Measurements from ENCODE around the gene LIPK.
"Not testable (repeated sequence)": the region's sequence is repeated elsewhere in the genome, so short reads cannot be mapped to it uniquely, and the experiment has no call there.

LIPK gene

DNA sequence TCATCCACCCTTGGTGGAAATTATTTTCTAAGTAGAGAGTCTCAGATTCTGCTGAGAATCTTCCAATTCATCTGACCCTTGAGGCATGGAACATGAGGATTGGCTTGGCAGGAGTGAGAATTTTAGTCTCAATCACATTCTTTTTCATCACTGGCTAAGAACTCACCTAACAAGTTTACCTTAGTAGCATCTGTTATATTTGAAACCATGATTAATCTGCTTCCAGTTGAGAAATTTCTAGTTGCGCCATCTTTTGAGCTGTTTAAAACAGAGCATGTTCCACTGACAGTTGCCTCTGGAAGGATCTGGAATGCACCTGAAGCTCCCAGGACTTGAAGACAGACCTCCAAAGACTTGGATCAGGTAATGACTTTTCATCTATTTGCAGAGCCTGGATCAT is at the start of gene LIPK:
Gene LIPK (plus strand): TSS at position 292 of the 400 bp plus-strand sequence. CDS start 18,295 bp downstream, outside the sequence.
- DNase-seq: no peak

DNA sequence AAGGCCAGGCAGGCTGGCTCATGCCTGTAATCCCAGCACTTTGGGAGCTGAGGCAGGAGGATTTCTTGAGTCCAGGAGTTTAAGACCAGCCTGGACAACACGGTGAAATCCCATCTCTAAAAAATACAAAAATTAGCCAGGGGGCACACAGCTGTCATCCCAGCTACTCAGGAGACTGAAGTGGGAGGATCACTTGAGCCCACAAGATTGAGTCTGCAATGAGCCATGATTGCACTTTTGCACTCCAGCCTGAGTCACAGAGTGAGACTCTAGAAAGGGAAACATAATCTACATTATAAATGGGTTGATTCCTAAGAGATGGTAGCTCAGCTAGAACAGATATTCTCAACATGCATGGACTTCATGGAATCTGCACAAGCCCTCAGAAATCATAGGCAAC is 48.1 kb upstream of the LIPK start:
- DNase-seq: no peak

DNA sequence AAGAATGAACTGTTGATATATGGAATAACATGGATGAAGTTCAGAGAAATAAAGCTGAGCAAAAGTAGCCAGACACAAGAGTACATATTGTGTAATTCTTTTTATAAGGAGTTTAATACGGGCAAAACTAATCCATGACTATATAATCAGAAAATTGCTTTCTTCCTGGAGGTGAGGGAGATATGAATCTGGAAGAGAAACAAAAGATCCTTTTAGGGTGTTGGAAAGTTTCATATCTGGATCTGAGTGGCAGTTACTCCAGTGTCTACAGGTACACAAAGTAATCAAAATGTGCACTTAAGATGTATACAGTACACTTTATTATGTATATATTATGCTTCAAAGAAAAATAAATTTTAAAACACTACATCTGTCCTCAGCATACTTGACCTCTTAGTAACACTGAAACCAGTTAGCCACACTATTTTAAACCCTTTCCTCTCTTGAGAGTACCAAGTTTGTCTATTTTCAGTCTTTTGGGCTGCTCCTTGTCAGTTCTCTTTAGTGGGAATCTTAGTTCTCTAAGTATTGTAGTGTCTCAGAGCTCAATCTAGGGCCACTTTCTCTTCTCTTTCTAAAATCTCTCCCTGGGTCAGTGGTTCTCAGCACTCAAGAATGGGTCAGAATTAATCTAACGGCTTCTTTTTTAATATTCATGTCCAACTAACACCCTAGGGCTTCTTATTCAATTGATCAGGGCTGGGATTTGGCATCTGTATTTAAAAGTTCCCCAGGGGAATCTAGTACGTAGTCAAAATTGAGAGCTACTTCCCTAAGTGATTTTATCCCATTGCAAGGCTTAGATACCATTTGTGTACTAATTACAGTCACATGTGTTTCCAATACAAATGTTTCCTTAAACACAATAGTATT is 46.1 kb upstream of the LIPK start:
- DNase-seq: no peak

GRCh38 chr10:88660598-88660884 is 45.5 kb upstream of the LIPK start:
- DNase-seq: no peak

- no peak for DNase-seq
Observed at GRCh38 chr10:88661018-88661417, 45.0 kb upstream of the LIPK start.

GRCh38 chr10:88661577-88661976 is 44.5 kb upstream of the LIPK start:
- DNase-seq: no peak

GRCh38 chr10:88663153-88663552 is 42.9 kb upstream of the LIPK start:
- DNase-seq: not testable (repeated sequence)

GRCh38 chr10:88664142-88664541 is 41.9 kb upstream of the LIPK start, which contains the start of gene LIPF:
Gene LIPF, plus strand, starts transcription at chr10:88664442. Its CDS starts 2,856 bp downstream, at chr10:88667298.
- no peak for DNase-seq

DNA sequence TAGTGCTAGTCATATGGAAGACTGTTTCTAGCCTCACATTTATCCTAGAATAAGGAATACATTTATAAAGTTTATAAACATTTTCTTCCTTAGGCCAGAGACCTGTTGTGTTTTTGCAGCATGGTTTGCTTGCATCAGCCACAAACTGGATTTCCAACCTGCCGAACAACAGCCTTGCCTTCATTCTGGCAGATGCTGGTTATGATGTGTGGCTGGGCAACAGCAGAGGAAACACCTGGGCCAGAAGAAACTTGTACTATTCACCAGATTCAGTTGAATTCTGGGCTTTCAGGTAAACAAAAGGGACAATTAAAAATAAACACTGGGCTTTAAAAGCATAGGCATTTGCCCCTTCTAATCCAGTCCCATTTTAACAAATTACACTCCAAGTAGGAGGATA is 37.6 kb upstream of the LIPK start:
- DNase-seq: no peak

DNA sequence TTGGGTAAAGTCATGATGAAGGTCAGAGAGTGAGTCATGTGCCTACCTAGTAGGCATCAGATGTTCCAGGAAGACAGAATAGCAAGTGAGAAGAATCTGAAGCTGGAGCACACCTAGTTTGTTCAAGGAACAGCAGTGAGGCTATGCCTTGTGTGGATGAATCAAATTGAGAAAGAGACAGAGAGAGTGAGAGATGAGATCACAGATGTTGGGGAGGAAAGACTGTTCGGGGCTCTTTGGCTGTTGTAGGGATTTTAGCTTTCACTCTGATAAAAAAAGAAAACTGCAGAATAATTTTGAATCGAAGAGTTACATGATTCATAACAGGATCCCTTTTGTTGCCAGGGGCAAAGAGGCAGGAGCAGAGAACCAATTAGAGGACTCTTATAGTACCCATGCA is 35.6 kb upstream of the LIPK start:
- DNase-seq: no peak

DNA sequence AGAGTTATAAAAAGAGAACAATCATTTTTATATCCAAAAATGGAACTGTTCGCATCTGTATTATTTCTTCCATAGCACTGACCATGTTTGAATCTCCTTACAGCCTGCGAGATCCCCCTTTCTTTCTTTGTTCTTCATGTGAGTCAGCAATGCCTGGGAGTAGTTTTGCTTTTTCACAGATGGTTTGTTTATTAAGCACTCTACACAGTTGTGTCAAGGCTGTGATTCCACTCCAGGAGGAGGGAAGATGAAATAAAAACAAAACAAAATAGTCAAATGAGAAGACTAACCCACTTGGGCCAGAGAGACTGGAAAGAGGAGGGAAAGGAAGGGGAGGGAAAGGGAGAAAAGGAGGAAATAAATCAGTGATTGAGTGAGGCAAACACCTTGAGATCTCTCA is 34.0 kb upstream of the LIPK start:
- no peak for DNase-seq

DNA sequence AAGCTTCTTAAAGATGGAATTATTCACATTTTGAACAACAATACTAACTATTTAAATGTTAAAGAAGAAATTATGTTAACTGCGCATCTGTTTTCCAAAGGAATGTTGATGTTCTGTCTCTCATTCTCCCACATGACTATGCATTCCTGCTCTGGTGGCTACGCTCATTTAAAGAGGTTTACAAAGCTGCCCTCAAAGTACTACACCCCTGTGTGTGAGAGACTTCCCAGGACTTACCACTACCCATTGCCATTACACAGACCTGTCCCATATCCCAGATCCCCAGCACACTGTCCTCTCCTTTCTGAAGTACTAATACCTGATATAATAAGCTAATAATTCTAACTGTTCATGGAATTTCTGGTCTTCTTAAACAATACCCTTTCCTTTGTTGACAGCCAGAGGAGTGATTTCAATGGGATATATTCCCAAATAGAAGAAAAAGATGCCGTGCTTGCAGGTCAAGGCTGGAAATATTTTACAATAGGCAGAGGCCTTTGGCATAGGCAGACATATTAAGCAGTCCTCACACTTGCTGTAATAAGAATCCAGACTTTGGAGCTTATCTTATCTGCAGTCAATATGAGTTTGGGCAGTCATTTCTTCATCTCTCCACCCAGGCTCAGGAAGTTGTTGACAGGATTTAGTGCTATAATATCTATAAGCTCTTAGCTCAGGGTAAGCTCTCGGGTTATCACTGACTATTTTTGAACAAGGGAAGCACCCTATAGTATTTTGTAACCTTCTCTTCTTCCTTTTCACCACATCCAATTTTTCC is 29.6 kb upstream of the LIPK start:
- DNase-seq: peak; percentile 2

GRCh38 chr10:88680958-88681357 is 25.1 kb upstream of the LIPK start:
- DNase-seq: no peak

GRCh38 chr10:88682491-88682890 is 23.6 kb upstream of the LIPK start:
- DNase-seq: no peak

- DNase-seq: peak; percentile 34
Observed at GRCh38 chr10:88687853-88688467, 18.1 kb upstream of the LIPK start.

DNA sequence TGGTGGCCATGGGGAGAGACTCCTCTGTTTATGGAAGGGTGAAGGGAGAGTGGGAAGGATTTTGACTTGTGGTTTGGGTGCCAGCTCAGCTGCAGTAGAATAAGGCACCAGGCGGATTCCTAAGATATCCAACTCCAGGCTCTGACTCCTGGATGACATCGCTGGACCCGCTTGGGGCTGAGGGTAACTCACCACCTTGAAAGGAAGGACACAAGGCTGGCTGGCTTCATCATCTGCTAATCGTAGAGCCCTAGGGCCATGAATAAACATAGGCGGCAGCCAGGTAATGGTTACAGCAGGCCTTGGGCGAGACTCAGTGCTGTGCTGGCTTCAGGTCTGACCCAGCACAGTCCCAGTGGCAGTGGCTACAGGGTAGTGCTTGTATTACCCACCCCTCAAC is 16.7 kb upstream of the LIPK start:
- DNase-seq: no peak

GRCh38 chr10:88693392-88694020 is 12.5 kb upstream of the LIPK start:
- peak; percentile 14 for DNase-seq

- DNase-seq: no peak
Observed at GRCh38 chr10:88702848-88703597, 3.0 kb upstream of the LIPK start.

DNA sequence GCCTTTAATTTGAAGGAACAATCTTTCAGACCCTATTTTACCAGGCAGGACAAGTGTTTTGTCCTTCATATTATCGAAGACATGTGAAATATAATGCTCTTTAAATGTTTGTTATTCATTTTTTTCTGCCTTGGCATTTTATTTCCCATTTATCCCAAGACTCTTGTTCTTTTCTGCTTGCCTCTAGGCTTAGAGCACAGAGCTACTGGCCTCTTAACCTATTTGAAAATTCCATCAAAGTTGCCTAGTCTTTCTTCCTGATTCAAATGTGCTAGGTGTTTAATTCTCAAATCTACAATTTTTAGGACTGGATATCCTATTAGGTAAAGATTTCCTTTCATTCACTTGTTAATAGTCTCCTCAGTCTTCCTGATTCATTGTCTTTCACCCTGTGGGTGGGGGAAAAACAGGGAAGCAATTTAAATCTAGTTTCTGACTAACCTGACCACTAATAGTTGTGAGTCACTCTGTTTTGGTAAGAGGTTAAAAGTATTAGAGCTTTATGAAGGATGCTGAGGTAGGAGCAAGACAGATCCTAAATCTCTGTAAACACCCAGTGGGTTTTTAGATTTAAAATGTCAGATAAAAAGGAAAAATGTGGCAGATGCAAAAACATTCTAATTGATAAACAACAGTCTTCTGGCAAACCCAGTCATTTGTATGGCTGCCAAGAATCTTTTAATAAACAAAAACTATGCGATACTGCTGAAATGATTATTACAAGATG is 1.5 kb downstream of the LIPK start:
- no peak for DNase-seq

DNA sequence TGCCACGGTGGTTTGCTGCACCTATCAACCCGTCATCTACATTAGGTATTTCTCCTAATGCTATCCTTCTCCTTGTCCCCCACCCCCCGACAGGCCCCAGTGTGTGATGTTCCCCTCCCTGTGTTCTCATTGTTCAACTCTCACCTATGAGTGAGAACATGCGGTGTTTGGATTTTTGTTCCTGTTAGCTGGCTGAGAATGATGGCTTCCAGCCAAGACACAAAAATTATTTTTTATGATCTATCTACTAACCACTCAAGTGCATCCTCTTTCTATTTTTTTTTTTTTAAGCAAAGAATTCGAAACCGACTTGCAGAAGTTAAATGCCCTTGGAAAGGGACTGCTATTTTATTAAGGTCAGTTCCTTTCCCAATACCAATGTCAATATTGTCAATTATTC is 3.3 kb downstream of the LIPK start:
- not testable (repeated sequence) for DNase-seq

- no peak for DNase-seq
Observed at GRCh38 chr10:88715517-88715916, 9.5 kb downstream of the LIPK start.

DNA sequence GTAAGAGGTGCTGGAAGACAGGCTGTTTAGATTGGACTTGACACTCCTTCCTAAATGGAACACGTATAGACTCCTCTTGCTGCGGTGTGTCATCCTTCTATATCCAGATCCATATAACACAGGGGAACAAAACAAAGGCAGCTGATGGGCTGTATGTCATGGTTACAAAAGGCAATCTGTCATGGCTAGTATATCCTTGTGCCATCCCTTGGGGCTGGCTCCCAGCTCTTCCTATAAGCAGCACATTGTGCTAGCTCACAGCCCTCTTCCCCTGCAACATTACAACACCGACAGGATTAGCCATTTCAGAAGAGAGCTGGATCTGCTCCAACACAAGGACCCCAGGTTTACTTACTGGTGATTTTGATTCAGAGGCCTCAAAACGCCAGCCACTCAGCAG is 15.3 kb downstream of the LIPK start:
- no peak for DNase-seq
